ENCODE results near the gene SLC7A8.

The SLC7A8 gene

GRCh38 chr14:23142826-23143225, 40.6 kb downstream of the SLC7A8 start (continued):
- TF ChIP-seq ZNF18 (tag by site-specific recombination; IDR thresholded peaks at IDR 0.05) (no peak), ZBTB8A (tag by site-specific recombination; IDR thresholded peaks at IDR 0.05) (no peak), PRDM10 (tag by site-specific recombination; IDR thresholded peaks at IDR 0.05) (no peak), ZNF341 (tag by site-specific recombination; IDR thresholded peaks at IDR 0.05; ENCODE audit: low read depth) (no peak)

- Histone ChIP-seq H3K27ac (ENCODE audit: extremely low read depth, low read depth, low read length) (no peak overlapping the region), H3K4me1 (ENCODE audit: control insufficient read depth, insufficient read depth, low read length) (0 out of 2 replicates have a peak, but pooled peaks cover 2% of the 10 kb centered on the region), H3K36me3 (ENCODE audit: control insufficient read depth in 2 of 2, insufficient read depth in 1 of 2, low read length in 2 of 2) (peaks cover 0 to 10% of the 10 kb centered on the region in 2 experiments; a peak in 1 of 3 replicates), H3K4me3 (ENCODE audit: low read depth, low read length) (no peak overlapping the region), H3K9me3 (ENCODE audit: control insufficient read depth, insufficient read depth, low read depth, low read length) (no peaks in the 10 kb centered on the region)
- ChIA-PET CTCF (interaction anchor here (0.9 to 3.2 kb wide), 5 partner anchors 17 to 147 kb away, joined by 3 to 19 read pairs (median 4); no protein-coding TSS in a partner anchor), POLR2A (interaction anchor here (0.6 kb wide), 1 partner anchor 46 kb away, joined by 4 read pairs; no protein-coding TSS in a partner anchor)
- TF ChIP-seq ZNF335 (tag by site-specific recombination; conservative IDR thresholded peaks at IDR 0.05): peak; percentile 44; the same call in 1 of the 2 replicates
- TF ChIP-seq ZBTB20 (tag by site-specific recombination; IDR thresholded peaks at IDR 0.05): peak; percentile 93
- no peak for TF ChIP-seq ZNF146 (tag by site-specific recombination; IDR thresholded peaks at IDR 0.05)
- TF ChIP-seq ZIC2 (tag by site-specific recombination; IDR thresholded peaks at IDR 0.05): 0 out of 2 replicates have a peak, but pooled peaks have one; percentile 8
Measured at GRCh38 chr14:23141706-23142444, 41.6 kb downstream of the SLC7A8 start.

GRCh38 chr14:23140371-23140770, 43.1 kb downstream of the SLC7A8 start:
- no peaks in the 10 kb centered on the region for H3K9me3 ChIP-seq (ENCODE audit: control insufficient read depth, insufficient read depth, low read depth, low read length)
- TF ChIP-seq GLIS2 (tag by site-specific recombination; IDR thresholded peaks at IDR 0.05): no peak
- TF ChIP-seq ZNF311 (tag by site-specific recombination; IDR thresholded peaks at IDR 0.05; ENCODE audit: borderline replicate concordance): no peak
- no peak for TF ChIP-seq ZNF146 (tag by site-specific recombination; IDR thresholded peaks at IDR 0.05)
- TF ChIP-seq BCL11B (tag by site-specific recombination; IDR thresholded peaks at IDR 0.05; ENCODE audit: low read depth): no peak
- no peak for TF ChIP-seq ZBTB49 (tag by site-specific recombination; IDR thresholded peaks at IDR 0.05; ENCODE audit: low read depth)
- TF ChIP-seq ZNF184 (tag by site-specific recombination; IDR thresholded peaks at IDR 0.05): no peak
- TF ChIP-seq ZNF138 (tag by site-specific recombination; IDR thresholded peaks at IDR 0.05; ENCODE audit: borderline replicate concordance): no peak
- TF ChIP-seq SETDB1 (IDR thresholded peaks at IDR 0.05; ENCODE audit: insufficient read length, low read length): no peak
- TF ChIP-seq PRDM1 (tag by site-specific recombination; IDR thresholded peaks at IDR 0.05): no peak
- TF ChIP-seq ZNF354C (tag by site-specific recombination; IDR thresholded peaks at IDR 0.05; ENCODE audit: borderline replicate concordance, low read depth): no peak
- TF ChIP-seq REST (tag by site-specific recombination; IDR thresholded peaks at IDR 0.05): no peak
- H3K27ac ChIP-seq (ENCODE audit: extremely low read depth, low read depth, low read length): no peak overlapping the region
- ChIA-PET CTCF (no interaction called here), POLR2A (no interaction called here)
- 0 out of 2 replicates have a peak, but pooled peaks cover 2% of the 10 kb centered on the region for H3K4me1 ChIP-seq (ENCODE audit: control insufficient read depth, insufficient read depth, low read length)
- H3K36me3 ChIP-seq (ENCODE audit: control insufficient read depth in 2 of 2, insufficient read depth in 1 of 2, low read length in 2 of 2): peaks cover 0 to 10% of the 10 kb centered on the region in 2 experiments; a peak in 1 of 3 replicates
- H3K4me3 ChIP-seq (ENCODE audit: low read depth, low read length): no peak overlapping the region
